Measurements from ENCODE around the gene JAML. TPM values are rescaled to one million over a fixed set of nuclear protein-coding genes. Genes with fewer than 3 reads are reported as not detected.

JAML gene
- total and polyA plus RNA-seq, 2 of the 4 experiments (the other 2 are of a cell fraction) = not detected

DNA sequence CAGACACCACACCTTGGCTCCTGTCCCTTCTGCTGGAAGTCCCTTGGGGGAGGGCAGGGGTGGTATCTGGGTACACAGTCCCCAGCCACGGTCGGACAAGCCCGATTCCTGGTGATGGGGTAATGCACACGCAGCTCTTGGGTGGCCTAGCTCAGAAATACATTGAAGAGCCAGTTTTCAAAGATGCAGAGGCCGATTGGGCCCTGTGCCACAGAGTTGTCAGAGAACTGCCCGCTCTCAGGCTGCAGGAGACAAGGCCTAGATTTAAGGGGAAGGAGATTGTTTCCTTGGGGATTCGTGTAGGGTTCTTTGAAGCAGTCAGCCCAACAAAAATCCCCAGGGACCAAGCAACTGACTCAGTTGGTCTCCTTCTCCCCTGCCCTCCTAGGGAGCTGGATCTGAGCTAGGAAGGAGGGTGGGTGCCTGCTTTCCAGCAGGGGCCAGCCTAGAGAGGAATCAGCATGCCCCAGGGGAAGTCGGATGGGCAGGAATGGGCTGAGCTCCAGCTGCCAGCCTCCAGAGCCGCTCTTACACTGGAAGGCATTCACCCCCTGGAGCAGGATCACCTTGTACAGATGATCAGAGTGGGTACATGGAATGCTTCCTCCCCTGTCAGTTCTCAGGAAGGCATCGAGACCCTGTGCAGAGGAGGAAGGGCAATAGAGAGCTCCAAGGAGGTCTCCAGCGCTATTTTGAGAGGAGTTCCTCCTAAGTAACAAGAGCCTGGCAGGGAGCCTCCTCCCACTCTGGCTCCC lies 68.9 kb downstream of the JAML start:
- no peak overlapping the region for H3K9ac ChIP-seq (ENCODE audit: low read depth, low read length)
- no peaks in the 10 kb centered on the region for H3K9me1 ChIP-seq (ENCODE audit: insufficient read depth, low read length)
- TF ChIP-seq, protein P1, sequence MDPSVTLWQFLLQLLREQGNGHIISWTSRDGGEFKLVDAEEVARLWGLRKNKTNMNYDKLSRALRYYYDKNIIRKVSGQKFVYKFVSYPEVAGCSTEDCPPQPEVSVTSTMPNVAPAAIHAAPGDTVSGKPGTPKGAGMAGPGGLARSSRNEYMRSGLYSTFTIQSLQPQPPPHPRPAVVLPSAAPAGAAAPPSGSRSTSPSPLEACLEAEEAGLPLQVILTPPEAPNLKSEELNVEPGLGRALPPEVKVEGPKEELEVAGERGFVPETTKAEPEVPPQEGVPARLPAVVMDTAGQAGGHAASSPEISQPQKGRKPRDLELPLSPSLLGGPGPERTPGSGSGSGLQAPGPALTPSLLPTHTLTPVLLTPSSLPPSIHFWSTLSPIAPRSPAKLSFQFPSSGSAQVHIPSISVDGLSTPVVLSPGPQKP (IDR thresholded peaks at IDR 0.05; ENCODE audit: borderline replicate concordance, low read depth, low read length) = no peak
- no peak for TF ChIP-seq SMC3 (IDR thresholded peaks at IDR 0.05; ENCODE audit: low read depth, low read length)
- TF ChIP-seq BHLHE40 (IDR thresholded peaks at IDR 0.05; ENCODE audit: low read depth, low read length) = no peak
- TF ChIP-seq NFE2L2 (IDR thresholded peaks at IDR 0.05; ENCODE audit: low read depth, low read length) = no peak
- no peak for TF ChIP-seq FOS (IDR thresholded peaks at IDR 0.05; ENCODE audit: low read depth, low read length)
- no peak for TF ChIP-seq POLR2A (IDR thresholded peaks at IDR 0.05; ENCODE audit: low read depth, low read length)
- TF ChIP-seq RFX5 (IDR thresholded peaks at IDR 0.05; ENCODE audit: low read depth, low read length) = no peak
- TF ChIP-seq CEBPB (IDR thresholded peaks at IDR 0.05; ENCODE audit: low read depth, low read length) = no peak
- no peak for TF ChIP-seq RAD21 (IDR thresholded peaks at IDR 0.05; ENCODE audit: low read length)
- TF ChIP-seq RCOR1 (IDR thresholded peaks at IDR 0.05; ENCODE audit: insufficient replicate concordance, low read length) = no peak
- TF ChIP-seq MXI1 (IDR thresholded peaks at IDR 0.05; ENCODE audit: borderline replicate concordance, low read depth, low read length) = no peak
- TF ChIP-seq MAFK (IDR thresholded peaks at IDR 0.05; ENCODE audit: low read depth, low read length) = no peak
- TF ChIP-seq MAZ (IDR thresholded peaks at IDR 0.05; ENCODE audit: borderline replicate concordance, low read depth, low read length) = no peak
- TF ChIP-seq, protein P2, sequence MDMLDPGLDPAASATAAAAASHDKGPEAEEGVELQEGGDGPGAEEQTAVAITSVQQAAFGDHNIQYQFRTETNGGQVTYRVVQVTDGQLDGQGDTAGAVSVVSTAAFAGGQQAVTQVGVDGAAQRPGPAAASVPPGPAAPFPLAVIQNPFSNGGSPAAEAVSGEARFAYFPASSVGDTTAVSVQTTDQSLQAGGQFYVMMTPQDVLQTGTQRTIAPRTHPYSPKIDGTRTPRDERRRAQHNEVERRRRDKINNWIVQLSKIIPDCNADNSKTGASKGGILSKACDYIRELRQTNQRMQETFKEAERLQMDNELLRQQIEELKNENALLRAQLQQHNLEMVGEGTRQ (IDR thresholded peaks at IDR 0.05; ENCODE audit: low read depth, low read length) = no peak
- no peak for TF ChIP-seq CHD1 (IDR thresholded peaks at IDR 0.05; ENCODE audit: low read depth, low read length)
- TF ChIP-seq, protein P3, sequence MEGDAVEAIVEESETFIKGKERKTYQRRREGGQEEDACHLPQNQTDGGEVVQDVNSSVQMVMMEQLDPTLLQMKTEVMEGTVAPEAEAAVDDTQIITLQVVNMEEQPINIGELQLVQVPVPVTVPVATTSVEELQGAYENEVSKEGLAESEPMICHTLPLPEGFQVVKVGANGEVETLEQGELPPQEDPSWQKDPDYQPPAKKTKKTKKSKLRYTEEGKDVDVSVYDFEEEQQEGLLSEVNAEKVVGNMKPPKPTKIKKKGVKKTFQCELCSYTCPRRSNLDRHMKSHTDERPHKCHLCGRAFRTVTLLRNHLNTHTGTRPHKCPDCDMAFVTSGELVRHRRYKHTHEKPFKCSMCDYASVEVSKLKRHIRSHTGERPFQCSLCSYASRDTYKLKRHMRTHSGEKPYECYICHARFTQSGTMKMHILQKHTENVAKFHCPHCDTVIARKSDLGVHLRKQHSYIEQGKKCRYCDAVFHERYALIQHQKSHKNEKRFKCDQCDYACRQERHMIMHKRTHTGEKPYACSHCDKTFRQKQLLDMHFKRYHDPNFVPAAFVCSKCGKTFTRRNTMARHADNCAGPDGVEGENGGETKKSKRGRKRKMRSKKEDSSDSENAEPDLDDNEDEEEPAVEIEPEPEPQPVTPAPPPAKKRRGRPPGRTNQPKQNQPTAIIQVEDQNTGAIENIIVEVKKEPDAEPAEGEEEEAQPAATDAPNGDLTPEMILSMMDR (conservative IDR thresholded peaks at IDR 0.05; ENCODE audit: low read depth, low read length) = no peak
- ChIA-PET POLR2A (ENCODE audit: unreplicated experiment) (no interaction called here), CTCF (no interaction called here)
- no peak for DNase-seq
- no peaks in the 10 kb centered on the region for H3K79me1 ChIP-seq (ENCODE audit: low read depth in 1 of 2, low read length in 2 of 2)
- no peak overlapping the region for H2BK15ac ChIP-seq (ENCODE audit: low read depth, low read length)
- no peaks in the 10 kb centered on the region; the same call in 1 of the 2 replicates for H3K4me1 ChIP-seq (ENCODE audit: control insufficient read depth, insufficient read depth, low read length)
- no peak overlapping the region for H2BK5ac ChIP-seq (ENCODE audit: low read depth, low read length, poor library complexity, severe bottlenecking)
- H3K27ac ChIP-seq (ENCODE audit: insufficient read depth, low read length) = no peak overlapping the region
- intact Hi-C loops (cut with micrococcal nuclease) = no loop called here
- H3K14ac ChIP-seq (replicated peaks; ENCODE audit: low read depth, low read length) = no peak overlapping the region
- no peak overlapping the region for H3K4ac ChIP-seq (ENCODE audit: low read depth, low read length)
- H3K23ac ChIP-seq (ENCODE audit: low read depth, low read length) = no peak overlapping the region
- no peak overlapping the region for H3K18ac ChIP-seq (ENCODE audit: low read depth, low read length)
- no peaks in the 10 kb centered on the region for H3K36me3 ChIP-seq (ENCODE audit: control insufficient read depth, insufficient read depth, low read length)
- dilution Hi-C loops (cut with HindIII; ENCODE audit: low sequenced_read_pairs, unreplicated experiment) = no loop called here
- no peaks in the 10 kb centered on the region for H3K9me3 ChIP-seq (ENCODE audit: control insufficient read depth, insufficient read depth, low read length)
- H2AFZ ChIP-seq (replicated peaks; ENCODE audit: low read length, poor library complexity) = no peak overlapping the region
- no peak overlapping the region for H3K56ac ChIP-seq (ENCODE audit: extremely low read depth, insufficient read depth, low read length)
- H2BK20ac ChIP-seq (ENCODE audit: low read depth, low read length) = no peak overlapping the region
- H2BK120ac ChIP-seq (ENCODE audit: low read depth, low read length) = no peak overlapping the region
- H4K8ac ChIP-seq (ENCODE audit: low read depth in 2 of 2, low read length in 2 of 2) = no peak overlapping the region
- H3K27me3 ChIP-seq (ENCODE audit: control insufficient read depth, insufficient read depth, low read length) = peaks cover 86% of the 10 kb centered on the region
- H4K20me1 ChIP-seq (ENCODE audit: insufficient read depth, low read length) = no peaks in the 10 kb centered on the region
- no peak overlapping the region for H2AK5ac ChIP-seq (ENCODE audit: low read depth, low read length)
- H3K4me2 ChIP-seq (ENCODE audit: low read depth, low read length) = no peak overlapping the region
- H3K4me3 ChIP-seq (ENCODE audit: insufficient read depth, low read depth, low read length) = no peak overlapping the region
- no peak overlapping the region for H4K91ac ChIP-seq (ENCODE audit: insufficient read depth, low read depth, low read length)
- 27% methylated on average over 6 of the region's 11 CpGs; no CpG with 5 or more reads in 1 of the 2 experiments for WGBS, 2 experiments (ENCODE audit: extremely low coverage in 2 of 2, insufficient read length in 1 of 2)
- no TSS peak for BruUV-seq (replicated peaks)
- in situ Hi-C loops (cut with MboI; ENCODE audit: low sequenced_read_pairs) = no loop called here
- H2AK9ac ChIP-seq (replicated peaks; ENCODE audit: low read depth, low read length, poor library complexity) = no peak overlapping the region
- no peak overlapping the region for H4K5ac ChIP-seq (ENCODE audit: low read depth, low read length)
- no peak for ATAC-seq (ENCODE audit: low read depth)
